ENCODE data around the gene CNPY3.
"Not testable (repeated sequence)": the region's sequence is repeated elsewhere in the genome, so short reads cannot be mapped to it uniquely, and the experiment has no call there.

Gene CNPY3

DNA sequence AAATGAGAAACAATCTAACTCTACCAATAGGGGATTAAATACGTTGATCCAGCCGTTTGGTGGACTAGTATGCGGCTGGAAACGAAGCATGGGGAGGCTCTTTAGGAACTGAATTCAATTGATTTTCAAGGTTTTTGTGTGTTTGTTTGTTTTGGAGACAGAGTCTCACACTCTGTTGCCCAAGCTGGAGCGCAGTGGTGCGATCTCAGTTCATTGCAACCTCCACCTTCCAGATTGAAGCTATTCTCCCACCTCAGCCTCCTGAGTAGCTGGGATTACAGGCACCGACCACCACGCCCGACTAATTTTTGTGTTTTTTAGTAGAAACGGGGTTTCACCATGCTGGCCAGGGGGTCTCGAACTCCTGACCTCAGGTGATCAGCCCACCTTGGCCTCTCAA lies 7.1 kb downstream of the CNPY3 start:
- Mint-ChIP-seq H3K4me1 (peaks cover 73% of the 10 kb centered on the region), H3K9me3 (no peaks in the 10 kb centered on the region), H3K27ac (peak overlapping the region in 1 of 2 donors; percentile 37), H3K27me3 (no peaks in the 10 kb centered on the region), H3K4me3 (no peak overlapping the region)
- DNase-seq: no peak
- no peak for ATAC-seq

DNA sequence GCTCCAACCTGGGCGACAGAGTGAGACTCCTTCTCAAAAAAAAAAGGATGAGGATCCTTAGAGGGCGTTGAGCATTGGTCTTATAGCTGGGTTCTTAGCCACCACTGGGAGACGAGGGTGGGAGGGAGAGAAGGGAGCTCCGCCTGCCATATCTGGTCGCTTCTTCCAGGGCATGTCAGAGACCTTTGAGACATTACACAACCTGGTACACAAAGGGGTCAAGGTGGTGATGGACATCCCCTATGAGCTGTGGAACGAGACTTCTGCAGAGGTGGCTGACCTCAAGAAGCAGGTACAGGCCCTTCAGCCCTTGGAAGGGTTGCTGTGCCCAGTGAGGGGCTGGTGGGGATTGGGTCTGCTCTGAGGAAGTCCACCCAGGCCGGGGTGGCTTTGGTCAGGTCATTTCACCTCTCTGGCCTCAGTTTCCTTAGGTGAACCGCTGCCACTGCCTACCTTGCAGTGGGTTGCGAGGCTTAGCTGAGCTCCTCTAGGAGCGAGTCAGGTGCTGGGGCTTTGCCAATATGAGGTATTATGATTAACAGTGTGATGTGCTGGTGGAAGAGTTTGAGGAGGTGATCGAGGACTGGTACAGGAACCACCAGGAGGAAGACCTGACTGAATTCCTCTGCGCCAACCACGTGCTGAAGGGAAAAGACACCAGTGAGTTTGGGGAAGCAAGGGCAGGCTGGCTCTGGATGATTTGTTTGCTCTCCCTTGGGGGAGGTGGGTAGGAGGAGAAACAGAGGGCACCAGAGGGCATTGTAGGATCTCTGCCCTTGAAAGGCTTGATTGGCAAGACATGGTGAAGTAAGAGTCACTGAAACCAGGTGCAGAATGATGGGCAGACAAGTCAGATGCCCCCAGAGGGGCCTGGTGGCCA lies 8.5 kb downstream of the CNPY3 start:
- Mint-ChIP-seq H3K27me3 (no peaks in the 10 kb centered on the region), H3K4me1 (peaks cover 60% of the 10 kb centered on the region), H3K27ac (peak overlapping the region in 1 of 2 donors; percentile 47), H3K4me3 (no peak overlapping the region), H3K9me3 (no peaks in the 10 kb centered on the region)
- ATAC-seq (no peak), DNase-seq (no peak)

DNA sequence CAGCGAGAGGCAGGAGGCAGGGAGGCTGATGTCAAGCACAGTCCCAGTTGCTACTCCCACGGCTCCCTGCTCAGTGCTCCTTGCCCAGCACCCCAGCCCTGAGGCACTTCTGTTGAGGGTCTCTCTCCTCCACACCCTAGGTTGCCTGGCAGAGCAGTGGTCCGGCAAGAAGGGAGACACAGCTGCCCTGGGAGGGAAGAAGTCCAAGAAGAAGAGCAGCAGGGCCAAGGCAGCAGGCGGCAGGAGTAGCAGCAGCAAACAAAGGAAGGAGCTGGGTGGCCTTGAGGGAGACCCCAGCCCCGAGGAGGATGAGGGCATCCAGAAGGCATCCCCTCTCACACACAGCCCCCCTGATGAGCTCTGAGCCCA lies 9.1 kb downstream of the CNPY3 start:
- Mint-ChIP-seq H3K4me3 (no peak overlapping the region), H3K27ac (no peak overlapping the region), H3K9me3 (no peaks in the 10 kb centered on the region), H3K4me1 (peaks cover 53% of the 10 kb centered on the region), H3K27me3 (no peaks in the 10 kb centered on the region)
- no peak for DNase-seq
- ATAC-seq: peak; percentile 8

DNA sequence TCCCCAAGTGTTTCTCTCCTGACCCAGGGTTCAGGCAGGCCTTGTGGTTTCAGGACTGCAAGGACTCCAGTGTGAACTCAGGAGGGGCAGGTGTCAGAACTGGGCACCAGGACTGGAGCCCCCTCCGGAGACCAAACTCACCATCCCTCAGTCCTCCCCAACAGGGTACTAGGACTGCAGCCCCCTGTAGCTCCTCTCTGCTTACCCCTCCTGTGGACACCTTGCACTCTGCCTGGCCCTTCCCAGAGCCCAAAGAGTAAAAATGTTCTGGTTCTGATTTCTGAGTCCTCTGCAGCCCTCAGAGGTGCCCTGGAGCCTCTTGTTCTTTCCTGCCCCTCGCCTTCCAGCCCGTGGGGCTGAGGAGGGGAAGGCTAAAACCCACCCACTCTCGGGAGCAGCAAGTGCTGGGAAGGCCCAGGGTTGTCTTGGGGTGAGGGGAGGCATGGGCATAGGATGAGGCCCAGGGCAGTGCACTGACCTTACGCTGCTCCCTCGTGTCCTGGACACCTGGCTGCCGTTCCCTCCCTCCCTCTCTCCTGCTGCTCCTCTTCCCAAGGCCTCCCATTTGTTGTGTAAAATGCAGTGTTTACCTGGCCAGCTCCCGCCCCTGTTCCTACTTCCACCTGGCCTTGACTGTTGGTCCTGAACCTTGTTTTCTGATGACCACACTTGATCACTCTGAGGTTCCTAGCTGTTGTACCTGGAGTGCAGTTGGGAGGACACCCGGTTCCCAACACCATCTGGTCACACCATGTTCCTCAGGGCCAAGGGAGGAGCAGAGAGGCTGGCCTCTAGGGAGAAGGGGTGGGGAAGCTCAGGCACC lies 9.9 kb downstream of the CNPY3 start:
- Mint-ChIP-seq H3K4me3 (no peak overlapping the region), H3K9me3 (no peaks in the 10 kb centered on the region), H3K27ac (peak overlapping the region; percentile 8 to 48), H3K4me1 (peaks cover 45% of the 10 kb centered on the region), H3K27me3 (no peaks in the 10 kb centered on the region)
- peak; percentile 19 for ATAC-seq
- DNase-seq: no peak

DNA sequence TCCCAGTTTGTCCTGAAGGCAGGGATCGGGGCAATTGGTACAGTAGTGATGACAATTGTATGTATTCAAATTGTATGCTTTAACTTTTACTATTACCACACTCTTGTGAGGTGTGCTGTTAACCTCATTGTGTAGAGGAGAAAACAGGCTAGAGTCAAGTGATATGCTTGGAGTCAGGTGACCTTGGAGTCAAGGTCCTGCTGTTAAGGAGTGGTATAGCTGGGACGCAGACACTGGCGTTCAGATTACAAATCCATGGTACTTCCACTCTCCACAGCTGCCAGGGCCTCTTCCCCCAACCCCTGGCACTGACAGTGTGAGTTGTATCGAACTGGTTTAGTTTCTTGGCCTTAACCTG lies 10.5 kb downstream of the CNPY3 start:
- DNase-seq (no peak), ATAC-seq (no peak)
- Mint-ChIP-seq H3K9me3 (no peaks in the 10 kb centered on the region), H3K4me1 (peaks cover 44% of the 10 kb centered on the region), H3K27ac (peak overlapping the region; percentile 2 to 67), H3K4me3 (no peak overlapping the region), H3K27me3 (no peaks in the 10 kb centered on the region)

DNA sequence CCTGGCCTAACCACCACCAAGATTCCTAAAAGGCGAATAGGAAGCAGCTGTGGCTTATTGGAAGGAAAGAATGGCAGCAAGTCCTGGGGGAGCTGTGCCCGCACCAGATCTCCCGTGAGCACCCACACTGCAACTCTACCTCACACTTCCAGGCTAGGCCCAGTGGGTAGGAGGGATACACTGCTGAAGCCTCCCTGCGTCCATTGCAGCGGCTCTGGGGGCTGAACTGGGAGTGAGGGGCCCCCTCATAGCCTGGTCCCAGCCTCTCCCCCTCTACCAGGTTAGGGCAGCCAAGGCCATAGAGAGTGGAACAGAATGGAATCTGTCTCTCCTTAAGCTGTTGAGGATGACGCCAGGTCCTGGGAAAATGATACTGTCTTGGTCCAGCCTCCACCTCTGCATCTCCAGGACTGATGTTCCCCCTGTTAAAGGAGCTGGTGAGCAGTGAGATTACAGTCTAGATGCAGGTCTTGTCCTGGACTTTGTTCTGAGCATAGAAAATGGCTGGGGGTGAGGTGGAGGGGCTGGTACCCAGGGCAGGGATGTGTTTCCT lies 11.3 kb downstream of the CNPY3 start:
- Mint-ChIP-seq H3K27ac (peak overlapping the region in 1 of 2 donors; percentile 67), H3K9me3 (no peaks in the 10 kb centered on the region), H3K4me3 (no peak overlapping the region), H3K4me1 (peaks cover 37% of the 10 kb centered on the region), H3K27me3 (no peaks in the 10 kb centered on the region)
- no peak for DNase-seq
- ATAC-seq: no peak

DNA sequence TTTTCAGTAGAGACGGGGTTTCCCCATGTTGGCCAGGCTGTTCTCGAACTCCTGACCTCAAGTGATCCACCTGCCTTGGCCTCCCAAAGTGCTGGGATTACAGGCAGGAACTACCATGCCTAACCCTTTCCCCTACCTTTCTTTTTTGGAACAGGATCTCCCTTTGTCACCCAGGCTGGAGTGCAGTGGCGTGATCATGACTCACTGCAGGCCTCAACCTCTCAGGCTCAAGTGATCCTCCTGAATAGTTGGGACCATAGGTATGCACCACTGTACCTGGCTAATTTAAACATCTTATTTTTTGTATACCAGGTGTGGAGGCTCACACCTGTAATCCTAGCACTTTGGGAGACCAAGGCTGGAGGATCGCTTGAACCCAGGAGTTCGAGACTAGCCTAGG lies 12.1 kb downstream of the CNPY3 start:
- peak overlapping the region; percentile 56 to 80 for H3K27ac Mint-ChIP-seq
- H3K4me3 Mint-ChIP-seq, H3K27me3 Mint-ChIP-seq, H3K9me3 Mint-ChIP-seq, ATAC-seq, DNase-seq: not testable (repeated sequence)
- peaks cover 32% of the 10 kb centered on the region for H3K4me1 Mint-ChIP-seq

DNA sequence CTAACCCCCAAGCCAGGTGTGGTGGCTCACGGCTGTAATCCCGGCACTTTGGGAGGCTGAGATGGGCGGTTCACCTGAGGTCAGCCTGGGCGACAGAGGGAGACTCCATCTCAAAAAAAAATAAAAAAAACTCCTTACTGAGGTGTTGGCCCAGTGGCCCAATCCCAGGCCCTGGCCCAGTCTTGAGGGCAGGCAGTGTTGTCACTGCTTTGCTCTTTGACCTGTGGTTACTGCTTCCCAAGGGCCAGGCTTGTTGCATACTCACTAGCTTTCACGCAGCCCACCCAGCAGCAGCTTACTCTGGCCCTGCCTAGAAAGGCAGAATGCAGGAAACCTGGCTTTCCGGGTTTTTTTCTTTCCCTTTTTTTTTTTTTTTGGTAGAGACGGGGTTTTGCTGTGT lies 13.2 kb downstream of the CNPY3 start:
- Mint-ChIP-seq H3K27ac (no peak overlapping the region), H3K4me1 (peaks cover 26% of the 10 kb centered on the region), H3K9me3 (no peaks in the 10 kb centered on the region), H3K4me3 (no peak overlapping the region), H3K27me3 (no peaks in the 10 kb centered on the region)
- ATAC-seq (no peak), DNase-seq (no peak)

DNA sequence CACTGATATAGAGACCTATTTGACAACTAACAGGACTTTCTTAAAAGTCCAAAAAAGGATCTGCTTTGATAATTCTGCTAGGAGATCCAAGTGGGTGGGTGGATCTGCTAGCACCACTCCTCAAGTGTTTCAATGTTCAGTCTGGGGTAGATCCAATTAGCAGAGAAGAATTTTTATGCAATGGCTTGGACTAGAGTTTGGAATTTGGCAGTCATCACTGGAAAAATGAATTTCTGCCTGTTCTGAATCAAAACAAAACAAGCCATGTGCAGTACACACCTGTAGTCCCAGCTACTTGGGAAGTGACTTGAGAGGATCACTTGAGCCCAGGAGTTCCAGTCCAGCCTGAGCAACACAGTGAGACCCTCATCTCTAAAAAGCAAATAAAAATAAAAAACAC lies 18.7 kb downstream of the CNPY3 start:
- H3K9me3 Mint-ChIP-seq: no peaks in the 10 kb centered on the region
- no peak overlapping the region for H3K27ac Mint-ChIP-seq
- no peak overlapping the region for H3K4me3 Mint-ChIP-seq
- ATAC-seq (no peak), DNase-seq (no peak)
- no peaks in the 10 kb centered on the region for H3K4me1 Mint-ChIP-seq
- H3K27me3 Mint-ChIP-seq: no peaks in the 10 kb centered on the region

DNA sequence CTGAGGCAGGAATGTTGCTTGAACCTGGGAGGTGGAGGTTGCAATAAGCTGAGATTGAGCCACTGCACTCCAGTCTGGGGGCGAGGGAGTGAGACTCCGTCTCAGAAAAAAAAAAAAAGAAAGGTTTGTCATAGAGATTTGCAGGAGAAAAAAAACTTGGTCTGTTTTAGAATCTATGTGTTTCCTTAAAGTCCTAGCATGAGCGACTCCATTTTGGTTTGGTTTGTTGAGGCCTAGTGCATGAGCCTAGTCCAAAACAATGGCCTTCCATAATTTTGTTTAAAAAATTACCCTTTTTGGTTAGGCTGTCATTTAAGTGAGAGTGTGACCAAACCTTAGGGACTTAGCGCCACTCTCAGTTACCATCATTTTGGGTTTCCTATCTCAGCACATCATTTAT lies 23.1 kb downstream of the CNPY3 start:
- ATAC-seq: no peak
- DNase-seq: no peak
- no peaks in the 10 kb centered on the region for H3K9me3 Mint-ChIP-seq
- H3K27ac Mint-ChIP-seq: no peak overlapping the region
- H3K27me3 Mint-ChIP-seq: no peaks in the 10 kb centered on the region
- no peaks in the 10 kb centered on the region for H3K4me1 Mint-ChIP-seq
- no peak overlapping the region for H3K4me3 Mint-ChIP-seq

DNA sequence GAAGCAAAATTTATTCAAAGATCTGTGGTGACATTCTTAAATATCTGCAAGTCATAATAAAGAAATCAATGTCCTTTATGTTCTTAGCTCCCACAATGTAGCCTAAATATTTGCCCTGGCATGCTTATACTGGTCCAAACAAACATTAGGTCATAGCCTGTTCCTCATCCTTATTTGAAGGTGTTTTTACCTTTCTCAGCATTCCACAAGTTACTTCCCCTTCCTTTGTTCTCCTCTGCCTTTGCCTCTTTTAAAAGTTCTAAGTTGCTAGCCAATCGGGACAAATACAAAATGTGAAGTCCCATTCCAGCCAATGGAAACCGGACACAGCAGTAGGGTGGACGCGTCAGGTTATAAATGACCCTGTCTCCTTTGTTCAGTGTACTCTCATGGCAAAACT lies 25.1 kb downstream of the CNPY3 start:
- not testable (repeated sequence) for H3K4me3 Mint-ChIP-seq, H3K9me3 Mint-ChIP-seq, H3K4me1 Mint-ChIP-seq, H3K27me3 Mint-ChIP-seq, ATAC-seq, H3K27ac Mint-ChIP-seq, DNase-seq

DNA sequence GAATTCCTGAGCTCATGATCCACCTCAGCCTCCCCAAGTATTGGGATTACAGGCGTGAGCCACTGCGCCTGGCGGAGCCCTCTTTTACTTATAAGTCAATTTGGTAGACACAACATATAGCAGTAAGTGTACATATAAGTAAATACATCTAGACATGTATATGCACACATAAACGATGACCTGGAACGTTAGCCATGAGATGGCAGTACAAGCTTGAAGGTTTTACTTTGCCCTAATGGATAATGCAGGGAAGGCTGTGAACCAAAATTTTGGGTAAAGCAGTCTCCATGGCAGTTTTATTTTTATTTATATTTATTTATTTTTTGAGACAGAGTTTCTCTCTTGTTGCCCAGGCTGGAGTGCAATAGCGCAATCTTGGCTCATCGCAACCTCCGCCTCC lies 28.8 kb downstream of the CNPY3 start:
- no peak for DNase-seq
- Mint-ChIP-seq H3K27ac (no peak overlapping the region), H3K27me3 (peaks cover 8% of the 10 kb centered on the region), H3K4me3 (no peak overlapping the region), H3K4me1 (peaks cover 21% of the 10 kb centered on the region), H3K9me3 (no peaks in the 10 kb centered on the region)
- ATAC-seq: no peak

DNA sequence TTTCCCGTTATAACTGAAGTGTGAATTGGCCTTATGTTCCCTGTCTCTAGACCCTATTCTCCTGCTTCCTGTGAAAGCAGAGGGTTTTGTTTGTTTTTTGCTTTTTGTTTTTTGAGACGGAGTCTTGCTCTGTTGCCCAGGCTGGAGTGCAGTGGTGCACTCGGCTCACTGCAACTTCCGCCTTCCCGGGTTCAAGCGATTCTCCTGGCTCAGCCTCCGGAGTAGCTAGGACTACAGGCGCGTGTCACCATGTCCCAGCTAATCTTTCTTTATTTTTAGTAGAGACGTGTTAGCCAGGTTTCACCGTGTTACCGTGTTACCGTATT lies 30.6 kb downstream of the CNPY3 start:
- ATAC-seq: no peak
- Mint-ChIP-seq H3K9me3 (no peaks in the 10 kb centered on the region), H3K4me3 (peak overlapping the region; percentile 78 to 92), H3K4me1 (peaks cover 21% of the 10 kb centered on the region), H3K27me3 (peaks cover 8% of the 10 kb centered on the region), H3K27ac (no peak overlapping the region)
- no peak for DNase-seq

DNA sequence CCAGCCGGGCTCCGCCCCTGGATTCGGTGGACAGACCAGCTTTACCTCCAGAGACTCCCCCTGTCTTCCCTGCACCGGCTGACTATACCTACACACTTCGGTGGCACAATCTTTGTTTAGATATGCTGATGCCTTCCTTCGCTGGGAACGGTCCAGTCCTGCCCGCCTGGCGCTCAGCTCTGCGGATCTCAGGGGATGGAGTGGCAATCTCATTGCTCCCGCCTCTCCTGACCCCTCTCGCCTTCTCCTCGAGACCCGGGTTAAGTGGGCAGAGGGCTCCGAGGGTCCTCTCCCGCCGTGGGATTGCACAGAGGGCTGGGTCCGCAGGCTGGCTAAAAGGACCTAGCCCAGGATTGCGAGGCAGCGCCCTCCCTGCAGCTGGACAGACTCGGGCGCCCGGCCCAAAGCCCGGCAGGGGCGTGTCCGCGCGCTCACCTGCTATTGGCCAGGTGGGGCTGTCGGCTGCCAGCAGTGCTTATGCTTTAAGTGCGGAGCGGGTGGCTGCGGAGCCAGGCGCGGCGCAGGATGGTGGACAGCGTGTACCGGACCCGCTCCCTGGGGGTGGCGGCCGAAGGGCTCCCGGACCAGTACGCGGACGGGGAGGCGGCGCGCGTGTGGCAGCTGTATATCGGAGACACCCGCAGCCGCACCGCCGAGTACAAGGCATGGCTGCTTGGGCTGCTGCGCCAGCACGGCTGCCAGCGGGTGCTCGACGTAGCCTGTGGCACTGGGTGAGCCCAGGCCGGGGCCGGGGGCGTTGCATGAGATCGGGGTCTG lies 31.2 kb downstream of the CNPY3 start, which contains the start of gene GNMT:
Gene GNMT (plus strand): TSS at position 512 of the 777 bp plus-strand sequence. CDS start 14 bp downstream, at position 526.
- H3K27me3 Mint-ChIP-seq: peaks cover 8% of the 10 kb centered on the region
- peak within 1 kb of the TSS in 1 of 2 donors; percentile 71 for H3K27ac Mint-ChIP-seq
- no peaks in the 10 kb centered on the region for H3K9me3 Mint-ChIP-seq
- H3K4me3 Mint-ChIP-seq: peak within 1 kb of the TSS; percentile 78 to 92
- H3K4me1 Mint-ChIP-seq: peaks cover 21% of the 10 kb centered on the region
- ATAC-seq (peak; percentile 82), DNase-seq (peak; percentile 30 to 44)

DNA sequence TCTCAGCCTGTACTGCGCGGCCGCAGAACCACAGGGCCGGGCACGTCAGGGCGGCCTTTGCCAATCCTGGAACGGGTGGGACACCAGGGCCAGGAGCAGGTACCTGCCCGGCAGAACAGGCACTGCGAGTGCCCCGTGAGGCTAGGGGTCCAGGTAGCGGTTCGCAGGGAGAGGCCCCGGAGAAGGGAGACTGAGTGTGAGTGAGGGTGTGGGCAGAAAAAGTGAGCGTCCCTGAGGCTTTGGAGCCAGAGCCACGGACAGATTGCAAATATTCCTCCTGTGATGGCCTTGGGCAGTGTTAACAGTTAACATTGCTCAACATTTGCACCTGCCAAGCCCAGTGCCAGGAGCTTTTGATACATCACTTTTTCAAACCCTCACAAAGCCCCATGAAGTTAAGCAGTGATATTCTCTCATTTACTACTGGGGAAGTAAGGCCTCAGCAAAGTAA lies 31.8 kb downstream of the CNPY3 start:
- ATAC-seq (no peak), DNase-seq (no peak)
- Mint-ChIP-seq H3K4me1 (peaks cover 21% of the 10 kb centered on the region), H3K9me3 (no peaks in the 10 kb centered on the region), H3K27me3 (peaks cover 8% of the 10 kb centered on the region), H3K27ac (no peak overlapping the region), H3K4me3 (peak overlapping the region; percentile 78 to 92)

All from stimulated activated naive CD8-positive, alpha-beta T cell treated with anti-CD3 and anti-CD28 coated beads, Interleukin-15, amount 100 ng/mL, for 72 hours (primary cell).